ENCODE measurements around the gene RTF2.
A peak's percentile ranks its signal among the peaks of the same experiment; 100 is the strongest.
"Not testable (repeated sequence)": the region's sequence is repeated elsewhere in the genome, so short reads cannot be mapped to it uniquely, and the experiment has no call there.

RTF2 gene

DNA sequence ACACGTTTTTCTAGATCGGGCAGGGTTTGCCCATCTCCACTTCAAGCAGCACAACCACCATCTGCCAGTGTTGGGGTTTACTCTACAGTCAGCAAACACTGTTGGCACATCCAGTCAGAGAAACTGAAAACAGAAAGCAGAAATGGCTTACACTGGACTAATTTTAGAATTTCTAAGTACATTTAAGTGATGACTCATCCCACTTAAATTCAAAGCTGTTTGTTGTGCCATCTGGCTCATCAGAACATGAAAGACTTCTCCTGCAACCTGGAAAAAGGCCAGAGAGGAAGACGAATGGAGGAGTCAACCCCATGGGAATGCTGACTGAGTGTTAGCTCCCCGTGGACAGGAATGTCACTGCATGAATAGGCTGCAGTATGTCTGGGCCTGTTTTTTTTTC, 86.4 kb downstream of the RTF2 start:
- peak; percentile 8 for FAIRE-seq

- FAIRE-seq: no peak
Measured at GRCh38 chr20:56558968-56559367, 90.5 kb downstream of the RTF2 start.

GRCh38 chr20:56564526-56564925, 96.1 kb downstream of the RTF2 start:
- not testable (repeated sequence) for FAIRE-seq

GRCh38 chr20:56565511-56565910, 97.1 kb downstream of the RTF2 start:
- FAIRE-seq: no peak

DNA sequence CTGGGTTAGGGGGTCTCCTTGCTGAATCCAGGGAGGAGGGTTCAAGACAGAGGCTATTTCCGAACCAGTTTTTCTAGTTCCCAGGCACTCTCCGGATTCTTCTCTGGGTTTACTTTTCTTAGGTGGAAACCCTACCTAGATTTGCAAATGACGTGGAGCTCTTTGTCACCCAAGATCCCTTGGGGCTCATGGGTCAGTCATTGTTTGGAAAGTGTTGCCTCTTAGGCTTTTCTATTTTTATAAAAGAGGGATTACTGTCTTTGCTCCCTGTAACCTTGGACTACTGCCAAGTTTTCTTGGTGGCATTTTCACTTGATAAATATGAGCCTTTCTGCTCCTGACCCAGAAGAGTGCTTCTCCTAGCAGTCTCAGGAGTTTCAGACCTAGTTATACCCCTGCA, 98.2 kb downstream of the RTF2 start:
- FAIRE-seq: no peak

Data from endometrium (tissue), 2 donors.